Vagina (tissue), 2 donors: ENCODE results near the gene HACD2.

Source experiments
- POLR2A ChIP-seq, 2 donors: fragments of 450-650 bp; IDR thresholded peaks; one replicate each; pipeline ENCODE4 v1.6.1; 2017; ENCODE audit warnings: antibody characterized with exemption in 2 of 2, mild to moderate bottlenecking in 2 of 2, moderate library complexity in 2 of 2
- POLR2AphosphoS5 ChIP-seq, 2 donors: sonication (generic); formaldehyde crosslinking; IDR thresholded peaks; one replicate each; pipeline ENCODE4 v1.9.0; 2017; ENCODE audit warnings: antibody characterized with exemption in 2 of 2, mild to moderate bottlenecking in 2 of 2, low read depth in 1 of 2; ENCODE audit not compliant: insufficient read depth in 1 of 2
- TF ChIP-seq, protein P1 (sequence below), 3 experiments: fragments of 450-650 bp in 2 of 3; fragments of 200-600 bp in 1 of 3; sonication (generic) in 1 of 3; IDR thresholded peaks; one replicate each; pipeline ENCODE4 v1.5.1; 2017 to 2019; ENCODE audit warnings: antibody characterized with exemption in 3 of 3, mild to moderate bottlenecking in 2 of 3, moderate library complexity in 2 of 3

DNA sequence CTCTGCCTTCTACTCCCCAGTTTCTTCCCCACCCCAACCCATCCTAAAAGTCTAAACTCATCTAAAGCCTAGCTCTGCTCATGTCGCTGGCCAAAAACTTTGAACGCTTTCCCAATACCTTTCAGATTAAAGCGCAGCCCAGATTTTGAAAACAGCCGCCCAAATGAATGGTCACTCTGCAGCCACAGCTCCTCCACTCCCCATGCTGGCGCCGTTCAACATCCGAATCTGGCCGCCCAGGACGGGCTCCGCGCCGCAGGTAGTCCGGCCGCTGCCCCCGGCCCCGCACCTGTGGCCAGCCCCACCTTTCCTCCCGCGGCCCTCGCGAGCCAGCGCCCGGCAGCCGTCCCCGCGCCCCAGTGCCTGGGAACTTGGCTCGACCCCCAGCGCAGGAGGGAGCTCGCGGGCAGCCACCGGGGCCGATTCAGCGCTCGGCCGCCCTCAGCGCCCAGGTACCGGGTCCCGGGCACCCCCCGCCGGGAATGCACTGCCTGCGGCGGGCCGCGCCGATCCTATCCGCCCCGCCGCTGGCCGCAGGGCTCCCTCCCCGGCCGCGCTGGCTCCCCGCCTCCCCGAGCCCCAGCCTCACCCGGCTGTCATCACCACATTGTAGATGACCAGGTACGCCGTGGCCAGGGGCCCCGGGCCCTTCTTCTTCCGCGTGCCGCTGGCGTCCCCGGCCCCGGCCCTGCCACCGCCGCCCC lies 417 bp downstream of the HACD2 start:
- no peak for TF ChIP-seq POLR2AphosphoS5 (IDR thresholded peaks at IDR 0.05; ENCODE audit: insufficient read depth in 1 of 2, low read depth in 1 of 2)
- TF ChIP-seq POLR2A (IDR thresholded peaks at IDR 0.05), result no peak
- TF ChIP-seq, protein P1, sequence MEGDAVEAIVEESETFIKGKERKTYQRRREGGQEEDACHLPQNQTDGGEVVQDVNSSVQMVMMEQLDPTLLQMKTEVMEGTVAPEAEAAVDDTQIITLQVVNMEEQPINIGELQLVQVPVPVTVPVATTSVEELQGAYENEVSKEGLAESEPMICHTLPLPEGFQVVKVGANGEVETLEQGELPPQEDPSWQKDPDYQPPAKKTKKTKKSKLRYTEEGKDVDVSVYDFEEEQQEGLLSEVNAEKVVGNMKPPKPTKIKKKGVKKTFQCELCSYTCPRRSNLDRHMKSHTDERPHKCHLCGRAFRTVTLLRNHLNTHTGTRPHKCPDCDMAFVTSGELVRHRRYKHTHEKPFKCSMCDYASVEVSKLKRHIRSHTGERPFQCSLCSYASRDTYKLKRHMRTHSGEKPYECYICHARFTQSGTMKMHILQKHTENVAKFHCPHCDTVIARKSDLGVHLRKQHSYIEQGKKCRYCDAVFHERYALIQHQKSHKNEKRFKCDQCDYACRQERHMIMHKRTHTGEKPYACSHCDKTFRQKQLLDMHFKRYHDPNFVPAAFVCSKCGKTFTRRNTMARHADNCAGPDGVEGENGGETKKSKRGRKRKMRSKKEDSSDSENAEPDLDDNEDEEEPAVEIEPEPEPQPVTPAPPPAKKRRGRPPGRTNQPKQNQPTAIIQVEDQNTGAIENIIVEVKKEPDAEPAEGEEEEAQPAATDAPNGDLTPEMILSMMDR (IDR thresholded peaks at IDR 0.05), result no peak
